GM21619 (cell line): Measurements from ENCODE around the gene AKR1C2.
"Not testable (repeated sequence)": the region's sequence is repeated elsewhere in the genome, so short reads cannot be mapped to it uniquely, and the experiment has no call there.

ENCODE experiments used
- ATAC-seq: cut with Tn5 transposase; IDR thresholded peaks from one replicate; pipeline ENCODE4 v1.9.1; 2021; ENCODE audit not compliant: unreplicated experiment

AKR1C2 gene

GRCh38 chr10:4961558-4961957, 42.1 kb downstream of the AKR1C2 start:
- not testable (repeated sequence) for ATAC-seq

GRCh38 chr10:4956955-4957645, 46.6 kb downstream of the AKR1C2 start:
- not testable (repeated sequence) for ATAC-seq

- not testable (repeated sequence) for ATAC-seq
Measured at GRCh38 chr10:4956088-4956487, 47.6 kb downstream of the AKR1C2 start.

GRCh38 chr10:4953405-4953804, 50.3 kb downstream of the AKR1C2 start:
- no peak for ATAC-seq

- not testable (repeated sequence) for ATAC-seq
Measured at GRCh38 chr10:4951512-4952162, 52.0 kb downstream of the AKR1C2 start.

- ATAC-seq: no peak
Measured at GRCh38 chr10:4947635-4948596, 55.7 kb downstream of the AKR1C2 start.

- no peak for ATAC-seq
Measured at GRCh38 chr10:4947039-4947634, 56.5 kb downstream of the AKR1C2 start.

- no peak for ATAC-seq
Measured at GRCh38 chr10:4945766-4946717, 57.6 kb downstream of the AKR1C2 start.

- no peak for ATAC-seq
Measured at GRCh38 chr10:4944841-4945240, 58.8 kb downstream of the AKR1C2 start.

- no peak for ATAC-seq
Measured at GRCh38 chr10:4943821-4944220, 59.8 kb downstream of the AKR1C2 start.

- not testable (repeated sequence) for ATAC-seq
Measured at GRCh38 chr10:4943416-4943815, 60.2 kb downstream of the AKR1C2 start.

GRCh38 chr10:4942931-4943330, 60.7 kb downstream of the AKR1C2 start:
- not testable (repeated sequence) for ATAC-seq

GRCh38 chr10:4941540-4942330, 61.9 kb downstream of the AKR1C2 start:
- ATAC-seq: no peak

- not testable (repeated sequence) for ATAC-seq
Measured at GRCh38 chr10:4940909-4941308, 62.7 kb downstream of the AKR1C2 start.

GRCh38 chr10:4940073-4940428, 63.6 kb downstream of the AKR1C2 start:
- ATAC-seq: not testable (repeated sequence)

- ATAC-seq: no peak
Measured at GRCh38 chr10:4939224-4940072, 64.2 kb downstream of the AKR1C2 start.
